Glutamatergic neuron (in vitro differentiated cells): ENCODE measurements around the gene THSD7B. TPM values are rescaled to one million over a fixed set of nuclear protein-coding genes. Genes with fewer than 3 reads are reported as not detected.

Experiments used
- DNase-seq: peaks from one replicate; pipeline ENCODE4 v3.0.0; 2022
- H3K27ac Mint-ChIP-seq: one replicate; pipeline ENCODE4 v1.8.0; 2020; ENCODE audit warnings: mild to moderate bottlenecking, mixed read lengths, inconsistent platforms; ENCODE audit not compliant: unreplicated experiment
- H3K27me3 Mint-ChIP-seq: one replicate; pipeline ENCODE4 v1.8.0; 2020; ENCODE audit warnings: mild to moderate bottlenecking, moderate library complexity, mixed read lengths, inconsistent platforms; ENCODE audit not compliant: unreplicated experiment
- H3K36me3 Mint-ChIP-seq: one replicate; pipeline ENCODE4 v1.8.0; 2020; ENCODE audit warnings: mild to moderate bottlenecking, mixed read lengths, inconsistent platforms; ENCODE audit not compliant: unreplicated experiment
- H3K4me1 Mint-ChIP-seq: one replicate; pipeline ENCODE4 v1.8.0; 2020; ENCODE audit warnings: mild to moderate bottlenecking, low read depth, mixed read lengths, inconsistent platforms; ENCODE audit not compliant: unreplicated experiment
- H3K4me3 Mint-ChIP-seq: one replicate; pipeline ENCODE4 v1.8.0; 2020; ENCODE audit warnings: mild to moderate bottlenecking, mixed read lengths, inconsistent platforms; ENCODE audit not compliant: unreplicated experiment
- H3K9me3 Mint-ChIP-seq: one replicate; pipeline ENCODE4 v1.8.0; 2020; ENCODE audit warnings: mild to moderate bottlenecking, moderate library complexity, mixed read lengths, inconsistent platforms; ENCODE audit not compliant: unreplicated experiment
- total RNA-seq: library from RNA; stranded (reverse); fragmentation: NEBNext Ultra II Directional; extraction: Animal tissue kit (Norgen Biotek cat#: 25700); gene quantifications from one replicate; pipeline ENCODE4 v1.2.1, GENCODE V29; 2021; ENCODE audit not compliant: unreplicated experiment
- TF ChIP-seq, protein P1 (sequence below): fragments of 200-600 bp; sonication (generic); IDR thresholded peaks from one replicate; pipeline ENCODE4 v1.5.0; 2021; ENCODE audit not compliant: partially characterized antibody, unreplicated experiment

THSD7B gene
- total RNA-seq, 1 donor from 2014 or later, result 182 TPM

DNA sequence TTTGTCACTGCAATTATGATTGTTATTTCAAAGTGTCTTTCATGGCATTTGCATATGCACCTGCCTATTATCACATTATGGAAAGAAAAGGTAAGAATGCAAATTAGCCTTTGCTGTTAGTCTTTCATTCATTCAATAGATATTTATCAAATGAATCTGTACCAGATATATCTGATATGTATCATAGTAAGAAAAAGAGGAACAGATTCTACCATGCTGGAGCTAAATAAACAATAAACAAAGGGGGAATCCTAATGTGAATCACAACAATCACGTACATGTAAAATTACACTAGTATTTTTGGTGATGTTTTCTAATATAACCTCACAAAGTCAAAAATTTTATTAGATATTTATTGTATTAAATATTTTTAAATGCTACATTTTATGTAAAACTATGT lies 446.4 kb downstream of the THSD7B start:
- TF ChIP-seq, protein P1, sequence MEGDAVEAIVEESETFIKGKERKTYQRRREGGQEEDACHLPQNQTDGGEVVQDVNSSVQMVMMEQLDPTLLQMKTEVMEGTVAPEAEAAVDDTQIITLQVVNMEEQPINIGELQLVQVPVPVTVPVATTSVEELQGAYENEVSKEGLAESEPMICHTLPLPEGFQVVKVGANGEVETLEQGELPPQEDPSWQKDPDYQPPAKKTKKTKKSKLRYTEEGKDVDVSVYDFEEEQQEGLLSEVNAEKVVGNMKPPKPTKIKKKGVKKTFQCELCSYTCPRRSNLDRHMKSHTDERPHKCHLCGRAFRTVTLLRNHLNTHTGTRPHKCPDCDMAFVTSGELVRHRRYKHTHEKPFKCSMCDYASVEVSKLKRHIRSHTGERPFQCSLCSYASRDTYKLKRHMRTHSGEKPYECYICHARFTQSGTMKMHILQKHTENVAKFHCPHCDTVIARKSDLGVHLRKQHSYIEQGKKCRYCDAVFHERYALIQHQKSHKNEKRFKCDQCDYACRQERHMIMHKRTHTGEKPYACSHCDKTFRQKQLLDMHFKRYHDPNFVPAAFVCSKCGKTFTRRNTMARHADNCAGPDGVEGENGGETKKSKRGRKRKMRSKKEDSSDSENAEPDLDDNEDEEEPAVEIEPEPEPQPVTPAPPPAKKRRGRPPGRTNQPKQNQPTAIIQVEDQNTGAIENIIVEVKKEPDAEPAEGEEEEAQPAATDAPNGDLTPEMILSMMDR, result no peak

DNA sequence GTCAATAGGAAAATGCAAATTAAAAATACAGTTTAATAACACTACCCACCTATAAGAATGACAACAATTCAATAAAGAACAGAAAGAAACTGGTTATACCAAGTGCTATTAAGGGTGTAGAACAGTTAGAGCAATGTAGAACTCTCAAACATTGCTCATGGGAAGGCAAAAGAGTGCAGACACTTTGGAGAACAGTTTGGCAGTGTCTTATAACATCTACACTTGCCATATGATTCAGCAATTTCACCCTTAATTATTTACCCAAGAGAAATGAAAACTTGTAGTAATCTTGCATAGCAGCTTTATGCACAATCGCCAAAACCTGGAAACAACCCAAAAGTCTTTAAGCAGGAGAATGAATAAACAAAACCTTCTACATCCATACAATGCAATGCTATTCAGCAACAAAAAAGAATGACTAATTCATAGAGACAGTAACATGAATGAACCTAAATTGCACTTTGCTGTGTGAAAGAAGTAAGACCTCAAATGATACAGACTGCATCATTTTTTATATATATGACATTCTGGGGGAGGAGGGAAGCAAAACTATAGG lies 455.2 kb downstream of the THSD7B start:
- H3K36me3 Mint-ChIP-seq, result no peaks in the 10 kb centered on the region

More for the DNA sequence above, 446.4 kb downstream of the THSD7B start:
- Mint-ChIP-seq H3K9me3 (peaks cover 3% of the 10 kb centered on the region), H3K4me1 (no peaks in the 10 kb centered on the region), H3K27me3 (peaks cover 5% of the 10 kb centered on the region), H3K36me3 (no peaks in the 10 kb centered on the region), H3K4me3 (no peak overlapping the region), H3K27ac (no peak overlapping the region)
- no peak for DNase-seq

DNA sequence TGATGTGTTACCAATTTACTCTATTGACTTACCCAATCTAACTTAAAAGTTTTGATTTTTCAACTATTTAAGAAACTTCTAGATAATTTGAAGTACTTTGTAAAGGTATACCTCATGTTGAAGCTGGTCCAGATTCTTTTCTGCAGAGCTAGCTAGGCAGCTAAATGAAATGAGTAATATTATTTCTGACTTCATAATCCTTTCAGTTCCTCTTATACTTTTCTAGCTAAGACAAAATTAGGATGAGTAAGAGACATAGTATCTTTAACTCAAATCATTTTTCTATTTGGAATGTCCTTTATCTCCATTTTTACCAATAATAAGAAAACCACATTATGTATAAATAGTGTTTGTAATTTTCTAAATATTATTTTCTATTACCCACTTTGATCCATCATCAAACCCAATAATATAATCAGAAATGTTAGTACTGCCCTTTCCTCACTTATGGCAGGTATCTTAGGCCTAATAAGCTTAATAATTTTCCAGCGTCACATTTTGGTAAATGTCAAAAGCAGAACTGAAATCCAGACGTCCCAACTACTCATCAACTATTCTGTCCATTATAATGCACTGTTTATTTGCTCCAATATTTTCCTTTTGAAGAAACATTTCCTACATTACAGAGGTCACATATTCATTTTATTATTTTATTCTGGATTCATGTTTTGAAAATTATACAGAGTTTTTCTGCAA lies 456.6 kb downstream of the THSD7B start:
- Mint-ChIP-seq H3K9me3 (no peaks in the 10 kb centered on the region), H3K27me3 (peaks cover 2% of the 10 kb centered on the region), H3K4me3 (no peak overlapping the region), H3K36me3 (no peaks in the 10 kb centered on the region), H3K4me1 (peaks cover under 1% of the 10 kb centered on the region), H3K27ac (no peak overlapping the region)
- TF ChIP-seq, protein P1, result no peak
- DNase-seq, result no peak

More for the DNA sequence above, 455.2 kb downstream of the THSD7B start:
- Mint-ChIP-seq H3K27ac (no peak overlapping the region), H3K4me1 (no peaks in the 10 kb centered on the region), H3K9me3 (no peaks in the 10 kb centered on the region), H3K27me3 (peaks cover 2% of the 10 kb centered on the region), H3K4me3 (no peak overlapping the region)
- no peak for DNase-seq
- TF ChIP-seq, protein P1, result no peak

DNA sequence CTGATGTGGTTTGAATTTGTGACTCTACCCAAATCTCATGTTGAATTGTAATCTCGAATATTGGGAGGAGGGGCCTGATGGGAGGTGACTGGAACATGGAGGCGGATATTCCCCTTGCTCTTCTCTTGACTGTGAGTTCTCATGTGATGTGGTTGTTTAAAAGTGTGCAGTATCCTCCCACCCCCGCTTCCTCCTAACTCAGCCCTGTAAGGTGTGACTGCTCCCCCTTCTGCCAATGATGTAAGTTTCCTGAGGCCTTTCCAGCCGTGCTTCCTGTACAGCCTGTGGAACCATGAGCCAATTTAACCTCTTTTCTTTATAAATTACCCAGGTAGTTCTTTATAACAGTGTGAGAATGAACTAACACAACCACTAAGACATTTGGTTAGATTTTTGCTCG lies 458.4 kb downstream of the THSD7B start:
- Mint-ChIP-seq H3K9me3 (no peaks in the 10 kb centered on the region), H3K4me3 (no peak overlapping the region), H3K4me1 (peaks cover 2% of the 10 kb centered on the region), H3K27ac (no peak overlapping the region), H3K27me3 (peaks cover 2% of the 10 kb centered on the region), H3K36me3 (no peaks in the 10 kb centered on the region)
- TF ChIP-seq, protein P1, result no peak
- no peak for DNase-seq

DNA sequence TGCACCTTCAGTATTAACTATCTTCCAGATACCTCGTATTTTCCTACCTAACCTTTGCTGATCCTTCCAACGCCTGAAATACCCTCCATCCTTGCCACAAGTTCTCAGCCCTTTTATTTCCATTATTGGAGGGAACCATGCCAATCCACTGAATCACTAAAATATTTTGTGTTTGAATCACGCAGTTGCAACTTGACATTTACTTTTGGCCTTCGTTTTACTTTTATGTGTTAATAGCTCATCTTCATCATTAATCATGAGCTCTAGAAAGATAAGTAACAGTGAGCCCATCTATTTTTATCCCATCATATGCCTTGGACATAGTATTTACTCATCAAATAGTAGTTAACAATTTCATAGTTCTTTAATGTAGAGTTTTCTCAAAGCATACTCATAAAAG lies 463.2 kb downstream of the THSD7B start:
- no peaks in the 10 kb centered on the region for H3K9me3 Mint-ChIP-seq
- TF ChIP-seq, protein P1, result no peak
- DNase-seq, result no peak
- H3K4me3 Mint-ChIP-seq, result no peak overlapping the region
- H3K36me3 Mint-ChIP-seq, result no peaks in the 10 kb centered on the region
- peaks cover 2% of the 10 kb centered on the region for H3K4me1 Mint-ChIP-seq
- H3K27ac Mint-ChIP-seq, result no peak overlapping the region
- H3K27me3 Mint-ChIP-seq, result peaks cover 5% of the 10 kb centered on the region
